Epithelial cell of proximal tubule (primary cell): ENCODE data around the gene RELA. TPM values are rescaled to one million over a fixed set of nuclear protein-coding genes. Genes with fewer than 3 reads are reported as not detected.
A peak's percentile ranks its signal among the peaks of the same experiment; 100 is the strongest.

Experiments
- DNase-seq: peaks from one replicate; pipeline ENCODE4 v3.0.0-alpha.2; 2011; ENCODE audit warnings: low read depth
- H3K4me3 ChIP-seq: 2 replicates; pipeline ENCODE4 v1.5.1; 2011; ENCODE audit warnings: low read depth, mild to moderate bottlenecking, low read length
- CTCF ChIP-seq: conservative IDR thresholded peaks from 2 replicates; pipeline ENCODE4 v1.5.1; 2012; ENCODE audit warnings: low read depth, mild to moderate bottlenecking, low read length
- total RNA-seq: library from RNA; depleted of rRNA; stranded (reverse); fragments of >200 nt; gene quantifications from 2 replicates; pipeline ENCODE4 v1.2.3, GENCODE V29; 2015

Gene RELA
- total RNA-seq, 1 donor from 2014 or later = 73.0 TPM

DNA sequence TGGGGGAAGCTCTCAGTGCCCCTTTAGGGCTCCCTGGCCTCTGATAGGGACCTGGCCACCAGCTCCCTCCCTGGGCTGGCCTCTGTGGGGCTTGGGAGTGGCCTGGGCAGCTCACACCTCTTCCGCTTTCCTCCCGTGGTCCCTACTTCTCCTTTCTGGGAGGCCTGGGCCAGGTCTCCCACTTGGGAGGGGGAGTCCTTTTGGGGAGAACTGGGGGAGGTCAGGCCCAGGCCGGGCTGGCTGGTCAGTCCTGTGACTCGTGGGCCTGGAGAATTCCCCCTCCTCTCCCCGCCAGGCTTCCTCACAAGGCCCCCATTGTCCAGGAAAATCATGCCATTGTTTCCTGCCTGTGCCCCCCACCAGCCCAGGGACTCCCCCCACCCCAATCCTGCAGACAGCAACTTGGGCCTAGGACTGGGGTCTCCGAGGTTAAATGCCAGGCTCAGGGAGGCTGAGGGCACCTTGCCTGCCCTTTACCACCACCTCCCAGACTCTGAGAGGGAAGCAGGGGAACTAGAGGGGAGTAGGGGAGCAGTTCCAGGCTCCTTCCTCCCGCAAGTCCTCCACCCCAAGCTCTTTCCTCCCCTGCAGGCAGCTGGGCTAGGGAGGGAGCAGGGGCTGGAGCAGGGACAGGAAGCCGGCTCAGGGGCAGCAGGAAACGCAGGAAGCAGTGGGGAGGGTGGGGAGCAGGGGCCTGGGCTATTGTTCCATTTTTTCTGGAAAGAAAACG lies 51.5 kb downstream of the RELA start:
- TF ChIP-seq CTCF = no peak

DNA sequence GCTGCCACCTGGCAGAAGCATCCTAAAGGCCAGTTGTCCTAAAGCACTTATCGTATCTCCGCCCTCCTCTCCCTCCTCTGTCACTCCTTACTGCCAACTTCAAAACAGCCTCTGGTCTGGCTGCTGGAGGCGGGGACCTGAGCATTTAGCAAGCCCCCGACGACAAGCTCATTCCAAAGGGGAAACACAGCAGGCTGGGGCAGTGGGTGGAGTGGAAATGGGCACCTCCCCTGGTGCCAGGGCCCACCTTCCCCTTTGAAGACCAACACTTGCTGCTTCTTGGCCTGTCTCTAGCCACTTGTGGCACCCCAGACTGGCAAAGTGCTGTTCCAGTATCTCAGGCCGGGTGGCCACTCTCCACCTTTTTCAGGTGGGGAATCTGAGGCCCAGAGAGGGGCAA lies 52.3 kb downstream of the RELA start:
- no peak for TF ChIP-seq CTCF
- H3K4me3 ChIP-seq = no peak overlapping the region
- DNase-seq = no peak

More for the DNA sequence above, 51.5 kb downstream of the RELA start:
- no peak for DNase-seq
- H3K4me3 ChIP-seq = peak overlapping the region; percentile 1

GRCh38 chr11:65609665-65610064 lies 53.1 kb downstream of the RELA start:
- H3K4me3 ChIP-seq = no peak overlapping the region
- no peak for TF ChIP-seq CTCF
- no peak for DNase-seq

DNA sequence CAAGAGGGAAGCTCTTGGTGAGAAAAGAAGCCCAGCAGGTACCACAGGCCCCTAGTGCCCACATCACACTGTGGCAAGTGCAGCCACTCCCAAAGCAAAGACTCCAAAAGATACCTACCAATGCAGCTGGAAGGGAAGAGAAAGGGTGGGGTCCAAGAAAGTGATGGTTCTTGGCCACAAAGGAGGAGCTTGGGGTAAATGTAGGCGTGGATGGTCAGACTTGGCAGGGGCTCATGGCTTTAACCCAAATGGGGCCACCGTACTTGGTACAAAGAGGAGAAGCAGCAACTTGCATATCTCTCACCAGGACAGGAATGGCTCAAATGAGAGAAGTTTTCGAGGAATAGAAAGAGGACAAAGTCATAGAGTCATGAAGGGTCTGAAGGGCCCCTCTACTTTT lies 53.5 kb downstream of the RELA start:
- no peak for TF ChIP-seq CTCF
- no peak overlapping the region for H3K4me3 ChIP-seq

GRCh38 chr11:65607614-65608426 lies 54.9 kb downstream of the RELA start:
- TF ChIP-seq CTCF = no peak
- no peak for DNase-seq
- H3K4me3 ChIP-seq = no peak overlapping the region

More for the DNA sequence above, 53.5 kb downstream of the RELA start:
- no peak for DNase-seq

GRCh38 chr11:65606876-65607613 lies 55.7 kb downstream of the RELA start:
- no peak for TF ChIP-seq CTCF
- no peak for DNase-seq
- no peak overlapping the region for H3K4me3 ChIP-seq
